SJCRH30 (cell line): ENCODE results near the gene LIMCH1. TPM values are rescaled to one million over a fixed set of nuclear protein-coding genes. Genes with fewer than 3 reads are reported as not detected.

Experiments used
- DNase-seq, 2 experiments: peaks; one replicate each; pipeline ENCODE4 v3.0.0-alpha.2; 2015 to 2020
- H3K27ac ChIP-seq: fragments of 250-450 bp; sonication (Bioruptor Pico); 2 replicates; pipeline ENCODE4 v1.5.1; 2020; ENCODE audit warnings: mild to moderate bottlenecking, moderate library complexity
- H3K27me3 ChIP-seq: fragments of 250-450 bp; sonication (Bioruptor Pico); 2 replicates; pipeline ENCODE4 v1.5.1; 2020; ENCODE audit warnings: mild to moderate bottlenecking, moderate library complexity
- H3K36me3 ChIP-seq: fragments of 250-450 bp; sonication (Bioruptor Pico); 2 replicates; pipeline ENCODE4 v1.5.1; 2020; ENCODE audit warnings: mild to moderate bottlenecking, moderate library complexity
- H3K4me1 ChIP-seq: fragments of 250-450 bp; sonication (Bioruptor Pico); 2 replicates; pipeline ENCODE4 v1.5.1; 2020; ENCODE audit warnings: mild to moderate bottlenecking, moderate library complexity
- H3K4me3 ChIP-seq: fragments of 250-450 bp; sonication (Bioruptor Pico); 2 replicates; pipeline ENCODE4 v1.5.1; 2020; ENCODE audit warnings: mild to moderate bottlenecking, moderate library complexity
- H3K9me3 ChIP-seq: fragments of 250-450 bp; sonication (Bioruptor Pico); replicated peaks from 2 replicates; pipeline ENCODE4 v1.5.1; 2020; ENCODE audit warnings: mild to moderate bottlenecking, moderate library complexity
- total RNA-seq: library from RNA; depleted of rRNA; stranded (reverse); fragments of >200 nt; shearing (Covaris generic); gene quantifications from 2 replicates; pipeline ENCODE4 v1.2.3, GENCODE V29; 2014; rRNA removed

LIMCH1 gene
- total RNA-seq, 1 experiment from 2014 or later, result 128 TPM

DNA sequence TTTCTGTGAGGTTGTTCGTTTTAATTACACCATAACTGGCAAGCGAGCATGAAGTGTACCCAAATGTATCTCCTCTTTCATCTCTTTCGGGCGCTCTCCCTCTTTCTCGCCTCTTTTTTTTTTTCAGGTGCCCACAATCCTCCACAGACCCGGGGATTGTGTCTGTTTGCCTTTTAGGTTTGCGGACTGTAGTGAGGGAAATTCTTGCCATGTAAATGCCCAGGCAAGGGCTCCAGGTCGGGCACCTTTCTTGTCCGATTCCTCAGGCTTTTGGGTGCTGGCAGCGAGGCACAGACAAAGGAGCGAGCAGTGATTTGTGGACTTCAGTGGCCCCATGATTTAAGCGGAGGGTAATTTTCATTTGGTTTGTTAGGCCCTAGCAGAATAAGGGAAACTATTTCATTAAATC, 211.7 kb downstream of the LIMCH1 start:
- H3K27me3 ChIP-seq, result 0 out of 2 replicates have a peak, but pooled peaks cover 4% of the 10 kb centered on the region
- H3K36me3 ChIP-seq, result no peaks in the 10 kb centered on the region
- no peaks in the 10 kb centered on the region for H3K4me1 ChIP-seq
- no peaks in the 10 kb centered on the region for H3K9me3 ChIP-seq
- H3K27ac ChIP-seq, result no peak overlapping the region
- H3K4me3 ChIP-seq, result no peak overlapping the region
- DNase-seq, result no peak

Other genes starting within 250 kb of the LIMCH1 start
- gene PHOX2B, start 210.6 kb downstream of the LIMCH1 start, total RNA-seq, result not detected in 2 replicates